Measurements from ENCODE around the gene TMTC1. TPM values are rescaled to one million over a fixed set of nuclear protein-coding genes. Genes with fewer than 3 reads are reported as not detected.

TMTC1 gene
- total and polyA plus RNA-seq, 9 of the 15 experiments (the other 6 are each of a cell fraction or from before 2014, with no cell fraction given) = under 0.01 to 0.18 (median 0.06) TPM; not detected in 2

- FAIRE-seq = no peak
- no peak for ATAC-seq
- BruUV-seq (replicated peaks) = no TSS peak
- Histone ChIP-seq H3K9ac (ENCODE audit: insufficient read depth in 1 of 2, low read depth in 2 of 2, low read length in 2 of 2) (no peak overlapping the region), H3K4me1 (replicated peaks in 1 of 2; ENCODE audit: control insufficient read depth in 2 of 2, insufficient read depth in 2 of 2, low read length in 2 of 2) (no peaks in the 10 kb centered on the region), H3K4me3 (no peak overlapping the region), H3K79me2 (ENCODE audit: control insufficient read depth, insufficient read depth, low read length) (no peaks in the 10 kb centered on the region), H3K27me3 (ENCODE audit: control insufficient read depth in 2 of 2, insufficient read depth in 2 of 2, low read length in 2 of 2) (no peaks in the 10 kb centered on the region), H3K4me2 (ENCODE audit: insufficient read depth, low read length) (no peak overlapping the region), H4K20me1 (replicated peaks; ENCODE audit: control insufficient read depth, insufficient read depth, low read length) (no peaks in the 10 kb centered on the region), H3K9me3 (replicated peaks; ENCODE audit: control insufficient read depth, insufficient read depth, low read depth, low read length) (no peaks in the 10 kb centered on the region), H3K36me3 (ENCODE audit: control insufficient read depth, insufficient read depth, low read length) (no peaks in the 10 kb centered on the region), H2AFZ (ENCODE audit: low read depth, low read length) (no peak overlapping the region), H3K9me1 (ENCODE audit: control insufficient read depth, insufficient read depth, low read length) (no peaks in the 10 kb centered on the region), H3K27ac (ENCODE audit: extremely low read depth, low read depth, low read length) (no peak overlapping the region)
- DNase-seq (ENCODE audit: extremely low read depth in 1 of 4, low spot score in 3 of 4) = no peak
- CTCF ChIA-PET (ENCODE audit: low intra/inter-chr PET ratio) = no interaction called here
- in situ Hi-C loops (cut with MboI) (no loop called here), intact Hi-C loops (cut with micrococcal nuclease) (no loop called here)
- POLR2A ChIA-PET = no interaction called here
- TF ChIP-seq NR0B1 (IDR thresholded peaks at IDR 0.05; ENCODE audit: partially characterized antibody) = no peak
- no peak for TF ChIP-seq FIP1L1 (IDR thresholded peaks at IDR 0.05; ENCODE audit: low read depth, low read length, poor library complexity, severe bottlenecking)
Measured at GRCh38 chr12:29714966-29715365, 68.8 kb downstream of the TMTC1 start.

GRCh38 chr12:29713729-29714128 is 70.0 kb downstream of the TMTC1 start:
- Histone ChIP-seq H3K9me1 (ENCODE audit: control insufficient read depth, insufficient read depth, low read length) (no peaks in the 10 kb centered on the region), H4K20me1 (replicated peaks; ENCODE audit: control insufficient read depth, insufficient read depth, low read length) (no peaks in the 10 kb centered on the region), H3K79me2 (ENCODE audit: control insufficient read depth, insufficient read depth, low read length) (no peaks in the 10 kb centered on the region), H3K27ac (ENCODE audit: extremely low read depth, low read depth, low read length) (no peak overlapping the region), H3K36me3 (ENCODE audit: control insufficient read depth, insufficient read depth, low read length) (no peaks in the 10 kb centered on the region), H2AFZ (ENCODE audit: low read depth, low read length) (no peak overlapping the region), H3K9me3 (replicated peaks; ENCODE audit: control insufficient read depth, insufficient read depth, low read depth, low read length) (no peaks in the 10 kb centered on the region), H3K4me2 (ENCODE audit: insufficient read depth, low read length) (no peak overlapping the region), H3K27me3 (ENCODE audit: control insufficient read depth in 2 of 2, insufficient read depth in 2 of 2, low read length in 2 of 2) (no peaks in the 10 kb centered on the region), H3K4me1 (replicated peaks in 1 of 2; ENCODE audit: control insufficient read depth in 2 of 2, insufficient read depth in 2 of 2, low read length in 2 of 2) (no peaks in the 10 kb centered on the region), H3K9ac (ENCODE audit: insufficient read depth in 1 of 2, low read depth in 2 of 2, low read length in 2 of 2) (no peak overlapping the region), H3K4me3 (no peak overlapping the region)
- no TSS peak for BruUV-seq (replicated peaks)
- FAIRE-seq (no peak), ATAC-seq (no peak), DNase-seq (ENCODE audit: extremely low read depth in 1 of 4, low spot score in 3 of 4) (no peak)
- CTCF ChIA-PET (ENCODE audit: low intra/inter-chr PET ratio) = no interaction called here
- in situ Hi-C loops (cut with MboI) = no loop called here
- 0% methylated on average over 3 of the region's 3 CpGs for WGBS (ENCODE audit: insufficient coverage, low coverage, missing lambda C conversion rate)
- POLR2A ChIA-PET = no interaction called here
- intact Hi-C loops (cut with micrococcal nuclease) = no loop called here
- TF ChIP-seq MLX (CRISPR knock-in tag; conservative IDR thresholded peaks at IDR 0.05) (no peak), ZBTB49 (CRISPR knock-in tag; IDR thresholded peaks at IDR 0.05; ENCODE audit: borderline replicate concordance) (no peak), BRCA1 (IDR thresholded peaks at IDR 0.05) (no peak), BRCA1 (CRISPR knock-in tag; IDR thresholded peaks at IDR 0.05) (no peak), SLC30A9 (CRISPR knock-in tag; IDR thresholded peaks at IDR 0.05) (no peak), ETV1 (tag; conservative IDR thresholded peaks at IDR 0.05; ENCODE audit: low read depth) (no peak), ZNF3 (CRISPR knock-in tag; IDR thresholded peaks at IDR 0.05) (no peak), GABPB2 (CRISPR knock-in tag; conservative IDR thresholded peaks at IDR 0.05) (no peak), SRSF3 (IDR thresholded peaks at IDR 0.05; ENCODE audit: insufficient read depth, low read length) (no peak), ETS2 (tag; IDR thresholded peaks at IDR 0.05; ENCODE audit: borderline replicate concordance, poor library complexity, severe bottlenecking) (no peak)

Data from K562 (cell line).